ENCODE results near the gene ARRDC4.

Gene ARRDC4, protein sequence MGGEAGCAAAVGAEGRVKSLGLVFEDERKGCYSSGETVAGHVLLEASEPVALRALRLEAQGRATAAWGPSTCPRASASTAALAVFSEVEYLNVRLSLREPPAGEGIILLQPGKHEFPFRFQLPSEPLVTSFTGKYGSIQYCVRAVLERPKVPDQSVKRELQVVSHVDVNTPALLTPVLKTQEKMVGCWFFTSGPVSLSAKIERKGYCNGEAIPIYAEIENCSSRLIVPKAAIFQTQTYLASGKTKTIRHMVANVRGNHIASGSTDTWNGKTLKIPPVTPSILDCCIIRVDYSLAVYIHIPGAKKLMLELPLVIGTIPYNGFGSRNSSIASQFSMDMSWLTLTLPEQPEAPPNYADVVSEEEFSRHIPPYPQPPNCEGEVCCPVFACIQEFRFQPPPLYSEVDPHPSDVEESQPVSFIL

DNA sequence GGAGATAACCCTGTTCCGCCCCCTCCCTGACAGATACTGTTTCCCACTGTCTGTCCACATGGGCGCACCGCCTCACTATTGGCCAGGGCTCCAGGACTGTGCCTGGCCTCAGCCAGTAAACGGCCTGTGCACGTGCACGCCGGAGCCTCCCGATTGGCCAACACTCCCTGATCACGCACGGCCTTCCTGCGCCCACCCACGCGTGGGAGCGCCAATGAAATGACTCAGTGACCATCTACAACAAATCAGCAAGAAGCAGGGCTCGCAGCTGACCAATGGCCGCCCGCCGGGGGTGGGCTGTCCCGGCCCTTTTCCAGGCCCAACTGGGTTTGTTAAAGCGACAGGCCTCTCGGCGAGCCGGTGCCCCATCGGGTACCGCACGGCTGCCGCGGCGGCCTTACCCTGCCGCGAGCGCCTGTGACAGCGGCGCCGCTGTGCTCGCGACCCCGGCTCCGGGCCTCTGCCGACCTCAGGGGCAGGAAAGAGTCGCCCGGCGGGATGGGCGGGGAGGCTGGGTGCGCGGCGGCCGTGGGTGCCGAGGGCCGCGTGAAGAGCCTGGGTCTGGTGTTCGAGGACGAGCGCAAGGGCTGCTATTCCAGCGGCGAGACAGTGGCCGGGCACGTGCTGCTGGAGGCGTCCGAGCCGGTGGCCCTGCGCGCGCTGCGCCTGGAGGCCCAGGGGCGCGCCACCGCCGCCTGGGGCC lies at the start of gene ARRDC4:
Gene ARRDC4 (plus strand): TSS at position 340 of the 703 bp plus-strand sequence. CDS start 159 bp downstream, at position 499.
- H3K4me3 Mint-ChIP-seq, result peak within 1 kb of the TSS; percentile 83 to 93 (median 90)
- H3K9me3 Mint-ChIP-seq, result no peaks in the 10 kb centered on the region
- TF ChIP-seq, protein P1, sequence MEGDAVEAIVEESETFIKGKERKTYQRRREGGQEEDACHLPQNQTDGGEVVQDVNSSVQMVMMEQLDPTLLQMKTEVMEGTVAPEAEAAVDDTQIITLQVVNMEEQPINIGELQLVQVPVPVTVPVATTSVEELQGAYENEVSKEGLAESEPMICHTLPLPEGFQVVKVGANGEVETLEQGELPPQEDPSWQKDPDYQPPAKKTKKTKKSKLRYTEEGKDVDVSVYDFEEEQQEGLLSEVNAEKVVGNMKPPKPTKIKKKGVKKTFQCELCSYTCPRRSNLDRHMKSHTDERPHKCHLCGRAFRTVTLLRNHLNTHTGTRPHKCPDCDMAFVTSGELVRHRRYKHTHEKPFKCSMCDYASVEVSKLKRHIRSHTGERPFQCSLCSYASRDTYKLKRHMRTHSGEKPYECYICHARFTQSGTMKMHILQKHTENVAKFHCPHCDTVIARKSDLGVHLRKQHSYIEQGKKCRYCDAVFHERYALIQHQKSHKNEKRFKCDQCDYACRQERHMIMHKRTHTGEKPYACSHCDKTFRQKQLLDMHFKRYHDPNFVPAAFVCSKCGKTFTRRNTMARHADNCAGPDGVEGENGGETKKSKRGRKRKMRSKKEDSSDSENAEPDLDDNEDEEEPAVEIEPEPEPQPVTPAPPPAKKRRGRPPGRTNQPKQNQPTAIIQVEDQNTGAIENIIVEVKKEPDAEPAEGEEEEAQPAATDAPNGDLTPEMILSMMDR (IDR thresholded peaks at IDR 0.05; ENCODE audit: unreplicated experiment in 3 of 3), result no peak
- H3K36me3 Mint-ChIP-seq (ENCODE audit: low read depth), result peaks cover 11% of the 10 kb centered on the region
- peak within 1 kb of the TSS; percentile 78 to 93 (median 90) for H3K27ac Mint-ChIP-seq
- H3K27me3 Mint-ChIP-seq (ENCODE audit: low read depth), result peaks cover 3% of the 10 kb centered on the region
- H3K4me1 Mint-ChIP-seq, result peaks cover 45% of the 10 kb centered on the region

DNA sequence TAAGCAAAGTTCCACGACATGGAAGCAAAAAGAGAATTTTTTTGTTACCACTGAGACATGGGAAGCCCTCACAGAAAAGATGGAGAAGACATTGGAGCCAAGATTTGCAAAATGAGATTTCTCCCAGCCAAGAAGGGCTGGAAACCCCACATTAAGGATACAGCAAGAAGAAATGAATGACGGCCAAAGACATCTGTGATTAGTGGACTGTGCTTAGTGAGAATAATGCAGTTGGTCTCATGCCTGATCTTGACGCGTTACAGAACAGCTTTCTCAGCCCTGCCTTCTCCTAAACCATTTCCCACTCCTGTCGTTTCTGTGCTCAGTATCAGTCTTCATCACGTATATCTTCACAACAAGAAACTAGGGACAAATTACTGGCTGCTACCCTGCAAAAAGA lies 45.8 kb upstream of the ARRDC4 start:
- Mint-ChIP-seq H3K36me3 (ENCODE audit: low read depth) (no peaks in the 10 kb centered on the region), H3K4me3 (no peak overlapping the region), H3K27me3 (ENCODE audit: low read depth) (peaks cover 33% of the 10 kb centered on the region), H3K4me1 (no peaks in the 10 kb centered on the region), H3K9me3 (no peaks in the 10 kb centered on the region), H3K27ac (no peak overlapping the region)
- TF ChIP-seq, protein P1 (IDR thresholded peaks at IDR 0.05; ENCODE audit: unreplicated experiment in 3 of 3), result no peak

DNA sequence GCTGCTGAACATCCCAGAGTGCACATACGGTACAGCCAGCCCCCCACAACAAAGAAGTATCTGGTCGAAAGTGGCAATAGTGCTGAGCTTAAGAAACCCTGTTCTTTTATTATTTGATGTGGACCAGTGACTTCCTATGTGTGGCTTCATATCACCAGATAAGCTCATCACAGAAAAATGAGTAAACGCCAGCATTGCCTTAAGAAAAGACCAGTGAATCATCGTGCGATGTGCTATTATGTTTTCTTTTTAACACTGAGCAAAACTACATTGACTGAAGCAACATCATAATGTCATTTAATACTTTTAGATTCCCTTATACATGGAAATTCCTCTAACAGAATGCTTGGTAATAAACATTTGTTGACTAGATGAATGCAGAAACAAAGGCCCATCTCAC lies 45.2 kb upstream of the ARRDC4 start:
- Mint-ChIP-seq H3K4me3 (no peak overlapping the region), H3K27me3 (ENCODE audit: low read depth) (peaks cover 33% of the 10 kb centered on the region), H3K36me3 (ENCODE audit: low read depth) (no peaks in the 10 kb centered on the region), H3K27ac (no peak overlapping the region), H3K9me3 (no peaks in the 10 kb centered on the region), H3K4me1 (no peaks in the 10 kb centered on the region)
- TF ChIP-seq, protein P1 (IDR thresholded peaks at IDR 0.05; ENCODE audit: unreplicated experiment in 3 of 3), result no peak

DNA sequence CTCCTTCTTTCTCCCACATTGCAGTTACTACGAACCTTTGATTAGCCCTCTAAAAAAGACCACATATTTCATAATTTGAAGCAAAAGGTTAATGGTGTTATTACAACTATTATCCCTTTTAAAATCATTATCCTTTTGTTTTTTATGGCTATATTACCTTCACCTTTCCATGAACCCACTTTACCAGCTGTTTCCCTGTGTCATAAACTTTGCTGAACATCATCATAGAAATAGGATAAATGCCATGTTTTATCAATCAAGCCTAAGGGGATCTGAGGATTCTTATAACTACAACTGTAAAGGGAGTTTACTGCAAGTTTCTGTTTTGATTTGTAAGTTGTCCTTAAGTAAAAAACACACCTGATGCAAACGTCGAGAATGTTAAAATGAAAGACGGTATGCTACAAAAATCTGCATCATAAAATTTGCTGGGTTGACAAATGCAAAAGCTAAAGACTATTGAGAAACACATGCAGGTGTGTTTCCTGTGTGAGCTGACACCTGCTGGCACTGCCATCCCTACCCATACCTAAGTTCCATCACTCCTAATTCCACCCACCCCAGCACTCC lies 39.1 kb upstream of the ARRDC4 start:
- Mint-ChIP-seq H3K36me3 (ENCODE audit: low read depth) (no peaks in the 10 kb centered on the region), H3K9me3 (peaks cover 22% of the 10 kb centered on the region), H3K4me3 (no peak overlapping the region), H3K27ac (no peak overlapping the region), H3K27me3 (ENCODE audit: low read depth) (peaks cover 11% of the 10 kb centered on the region), H3K4me1 (no peaks in the 10 kb centered on the region)
- TF ChIP-seq, protein P1 (IDR thresholded peaks at IDR 0.05; ENCODE audit: unreplicated experiment in 3 of 3), result no peak

DNA sequence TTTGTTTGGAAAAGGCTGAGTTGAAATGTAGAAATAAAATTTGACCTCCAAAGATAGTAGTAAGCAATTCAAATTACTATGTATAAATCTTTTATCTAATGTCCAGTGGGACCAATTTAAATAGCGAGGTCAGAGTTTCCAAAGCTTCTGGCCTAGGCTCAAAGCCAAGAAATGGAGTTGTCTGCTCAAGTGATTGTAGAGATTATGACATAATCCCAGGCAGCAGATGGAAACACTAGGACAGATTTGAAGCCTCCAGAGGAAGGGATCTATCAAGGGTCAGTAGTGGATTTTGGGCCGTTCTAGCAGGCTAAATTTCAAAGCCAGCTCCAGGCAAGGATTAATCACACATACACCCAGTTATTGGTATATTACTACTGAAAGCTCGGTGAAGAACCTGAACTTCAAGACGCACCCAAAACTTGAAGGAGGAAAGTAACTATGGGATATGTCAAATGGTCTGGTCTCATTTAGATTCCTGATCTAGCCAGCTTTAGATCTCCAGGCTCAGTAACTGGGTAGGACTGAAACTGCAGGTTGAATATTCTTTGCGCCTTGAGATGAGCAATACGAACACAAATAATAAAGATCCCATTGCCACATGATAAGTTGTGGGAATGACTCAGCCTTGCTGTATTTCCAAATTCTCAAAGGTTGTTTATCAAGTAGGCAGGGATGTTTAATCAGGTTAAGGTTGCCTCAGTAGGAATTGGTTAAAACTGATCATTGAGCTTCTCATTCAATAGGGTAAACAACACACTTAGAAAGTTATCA lies 30.9 kb upstream of the ARRDC4 start:
- Mint-ChIP-seq H3K27me3 (ENCODE audit: low read depth) (no peaks in the 10 kb centered on the region), H3K27ac (no peak overlapping the region), H3K4me1 (no peaks in the 10 kb centered on the region), H3K4me3 (no peak overlapping the region), H3K9me3 (peaks cover 38% of the 10 kb centered on the region), H3K36me3 (ENCODE audit: low read depth) (no peaks in the 10 kb centered on the region)
- TF ChIP-seq, protein P1 (IDR thresholded peaks at IDR 0.05; ENCODE audit: unreplicated experiment in 3 of 3), result no peak

All from nephron (organoid).